Measurements from ENCODE around the gene SLC36A2.
A peak's percentile ranks its signal among the peaks of the same experiment; 100 is the strongest.

SLC36A2 gene

DNA sequence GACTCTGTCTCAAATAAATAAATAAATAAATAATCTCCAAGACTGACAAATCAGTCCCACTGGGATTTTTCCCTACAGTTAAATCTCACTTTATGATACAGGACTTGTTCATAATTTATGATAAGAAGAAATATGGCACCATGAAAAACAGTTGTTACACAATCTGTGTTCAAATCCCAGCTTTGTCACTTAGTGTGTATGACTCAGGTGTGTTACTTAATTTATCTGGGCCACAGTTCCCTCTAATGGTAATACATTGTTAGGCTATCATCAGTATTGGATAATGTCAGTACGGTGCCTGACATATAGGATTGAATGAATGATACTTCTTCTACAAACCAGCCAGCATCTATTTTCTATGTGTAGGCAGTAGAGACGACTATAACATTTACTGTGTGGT is 66.9 kb downstream of the SLC36A2 start:
- TF ChIP-seq, protein P1, sequence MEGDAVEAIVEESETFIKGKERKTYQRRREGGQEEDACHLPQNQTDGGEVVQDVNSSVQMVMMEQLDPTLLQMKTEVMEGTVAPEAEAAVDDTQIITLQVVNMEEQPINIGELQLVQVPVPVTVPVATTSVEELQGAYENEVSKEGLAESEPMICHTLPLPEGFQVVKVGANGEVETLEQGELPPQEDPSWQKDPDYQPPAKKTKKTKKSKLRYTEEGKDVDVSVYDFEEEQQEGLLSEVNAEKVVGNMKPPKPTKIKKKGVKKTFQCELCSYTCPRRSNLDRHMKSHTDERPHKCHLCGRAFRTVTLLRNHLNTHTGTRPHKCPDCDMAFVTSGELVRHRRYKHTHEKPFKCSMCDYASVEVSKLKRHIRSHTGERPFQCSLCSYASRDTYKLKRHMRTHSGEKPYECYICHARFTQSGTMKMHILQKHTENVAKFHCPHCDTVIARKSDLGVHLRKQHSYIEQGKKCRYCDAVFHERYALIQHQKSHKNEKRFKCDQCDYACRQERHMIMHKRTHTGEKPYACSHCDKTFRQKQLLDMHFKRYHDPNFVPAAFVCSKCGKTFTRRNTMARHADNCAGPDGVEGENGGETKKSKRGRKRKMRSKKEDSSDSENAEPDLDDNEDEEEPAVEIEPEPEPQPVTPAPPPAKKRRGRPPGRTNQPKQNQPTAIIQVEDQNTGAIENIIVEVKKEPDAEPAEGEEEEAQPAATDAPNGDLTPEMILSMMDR (IDR thresholded peaks at IDR 0.05; ENCODE audit: control insufficient read depth, extremely low read depth, insufficient read depth): no peak
- H3K4me3 ChIP-seq (ENCODE audit: low read depth, low read length): no peak overlapping the region
- no peak for DNase-seq (ENCODE audit: low read depth)

DNA sequence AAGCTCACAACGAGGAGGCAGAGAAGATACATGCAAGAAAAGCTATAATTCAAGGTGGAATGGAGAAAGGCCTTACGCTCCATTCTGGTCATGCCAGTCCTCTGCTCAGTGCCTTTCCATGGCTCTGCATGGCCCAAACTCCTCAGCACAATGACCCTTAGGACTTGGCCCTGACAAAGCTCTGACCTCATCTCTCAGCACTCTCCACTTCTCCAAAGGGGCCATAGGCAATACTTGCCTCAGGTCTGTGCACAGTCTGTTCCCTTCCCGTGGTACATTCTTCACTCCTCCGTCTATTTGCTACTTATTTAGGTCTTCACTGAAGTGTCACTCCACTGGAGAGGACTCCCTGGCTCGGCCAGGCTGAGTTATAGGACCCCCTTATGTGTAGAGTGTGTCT is 68.5 kb downstream of the SLC36A2 start:
- TF ChIP-seq, protein P1 (IDR thresholded peaks at IDR 0.05; ENCODE audit: control insufficient read depth, extremely low read depth, insufficient read depth): no peak
- no peak overlapping the region for H3K4me3 ChIP-seq (ENCODE audit: low read depth, low read length)
- no peak for DNase-seq (ENCODE audit: low read depth)

DNA sequence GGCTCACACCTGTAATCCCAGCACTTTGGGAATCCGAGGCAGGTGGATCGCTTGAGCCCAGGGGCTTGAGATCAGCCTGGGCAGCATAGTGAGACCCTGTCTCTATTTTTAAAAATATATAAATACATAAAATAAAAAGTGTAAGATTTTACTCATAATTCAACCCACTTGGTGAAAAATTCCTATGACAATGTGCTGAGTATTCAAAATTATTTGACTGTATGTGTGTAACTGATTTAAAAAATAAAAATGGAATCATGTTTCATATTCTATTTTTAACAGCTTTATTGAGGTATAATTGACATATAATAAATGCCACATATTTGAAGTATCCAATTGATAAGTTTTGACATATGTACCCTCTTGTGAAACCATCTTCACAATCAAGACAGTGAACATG is 71.6 kb downstream of the SLC36A2 start:
- no peak overlapping the region for H3K4me3 ChIP-seq (ENCODE audit: low read depth, low read length)
- TF ChIP-seq, protein P1 (IDR thresholded peaks at IDR 0.05; ENCODE audit: control insufficient read depth, extremely low read depth, insufficient read depth): no peak
- DNase-seq (ENCODE audit: low read depth): no peak

DNA sequence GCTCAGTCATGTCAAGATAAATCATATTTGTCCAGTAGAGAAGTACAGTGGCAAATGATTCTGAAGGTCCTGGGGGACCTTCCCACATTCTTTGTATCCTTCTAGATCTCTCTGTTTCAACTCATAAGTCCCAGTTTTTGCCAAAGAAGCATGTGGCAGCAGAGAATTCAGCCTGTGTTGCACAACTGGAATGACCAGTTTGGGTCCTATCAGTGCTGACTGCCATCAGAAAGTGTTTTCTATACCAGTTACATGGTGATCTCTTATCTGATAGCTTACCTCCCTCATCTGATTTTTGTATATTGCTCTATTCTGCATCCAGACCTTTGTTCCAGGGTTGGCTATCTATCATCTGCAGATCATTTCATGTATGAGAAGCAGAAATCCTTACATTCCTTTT is 72.7 kb downstream of the SLC36A2 start:
- peak; percentile 78 for DNase-seq (ENCODE audit: low read depth)
- no peak overlapping the region for H3K4me3 ChIP-seq (ENCODE audit: low read depth, low read length)
- TF ChIP-seq, protein P1 (IDR thresholded peaks at IDR 0.05; ENCODE audit: control insufficient read depth, extremely low read depth, insufficient read depth): no peak

DNA sequence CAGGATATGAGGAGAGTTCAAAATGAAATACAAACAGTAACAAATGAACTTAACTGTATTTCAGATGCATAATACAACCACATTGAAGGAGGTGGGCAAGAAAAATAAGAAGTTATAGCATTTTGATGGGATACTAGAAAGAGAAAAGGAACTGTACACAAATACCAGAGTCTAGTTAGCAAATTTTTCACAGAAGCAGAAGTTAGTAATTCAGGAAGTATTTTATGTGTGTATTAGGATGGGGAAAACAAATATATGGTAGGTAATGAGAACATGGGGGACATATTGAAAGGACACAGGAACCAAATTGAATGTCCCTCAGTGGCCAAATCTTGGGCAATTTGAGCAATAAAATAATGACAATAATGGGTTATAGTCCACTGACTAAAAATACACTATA is 76.0 kb downstream of the SLC36A2 start:
- TF ChIP-seq, protein P1 (IDR thresholded peaks at IDR 0.05; ENCODE audit: control insufficient read depth, extremely low read depth, insufficient read depth): no peak
- DNase-seq (ENCODE audit: low read depth): no peak
- no peak overlapping the region for H3K4me3 ChIP-seq (ENCODE audit: low read depth, low read length)

DNA sequence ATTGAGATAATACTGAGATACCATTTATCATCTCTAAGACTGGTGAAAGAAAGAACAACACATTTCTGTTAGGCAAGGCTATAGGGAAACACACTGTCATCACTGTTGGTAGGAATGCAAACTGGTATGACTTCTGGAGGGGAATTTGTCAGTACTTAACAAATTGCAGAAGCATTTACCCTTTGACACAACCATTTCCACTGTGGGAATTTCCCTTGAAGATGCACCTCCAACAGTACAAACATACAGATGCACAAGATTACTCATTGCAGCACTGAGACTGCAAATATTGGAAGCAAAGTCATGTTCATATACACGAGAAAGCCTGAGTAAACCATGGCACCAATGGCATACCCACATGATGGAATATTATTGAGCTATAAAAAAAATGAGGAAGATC is 76.8 kb downstream of the SLC36A2 start:
- no peak for DNase-seq (ENCODE audit: low read depth)
- TF ChIP-seq, protein P1 (IDR thresholded peaks at IDR 0.05; ENCODE audit: control insufficient read depth, extremely low read depth, insufficient read depth): no peak
- H3K4me3 ChIP-seq (ENCODE audit: low read depth, low read length): no peak overlapping the region

DNA sequence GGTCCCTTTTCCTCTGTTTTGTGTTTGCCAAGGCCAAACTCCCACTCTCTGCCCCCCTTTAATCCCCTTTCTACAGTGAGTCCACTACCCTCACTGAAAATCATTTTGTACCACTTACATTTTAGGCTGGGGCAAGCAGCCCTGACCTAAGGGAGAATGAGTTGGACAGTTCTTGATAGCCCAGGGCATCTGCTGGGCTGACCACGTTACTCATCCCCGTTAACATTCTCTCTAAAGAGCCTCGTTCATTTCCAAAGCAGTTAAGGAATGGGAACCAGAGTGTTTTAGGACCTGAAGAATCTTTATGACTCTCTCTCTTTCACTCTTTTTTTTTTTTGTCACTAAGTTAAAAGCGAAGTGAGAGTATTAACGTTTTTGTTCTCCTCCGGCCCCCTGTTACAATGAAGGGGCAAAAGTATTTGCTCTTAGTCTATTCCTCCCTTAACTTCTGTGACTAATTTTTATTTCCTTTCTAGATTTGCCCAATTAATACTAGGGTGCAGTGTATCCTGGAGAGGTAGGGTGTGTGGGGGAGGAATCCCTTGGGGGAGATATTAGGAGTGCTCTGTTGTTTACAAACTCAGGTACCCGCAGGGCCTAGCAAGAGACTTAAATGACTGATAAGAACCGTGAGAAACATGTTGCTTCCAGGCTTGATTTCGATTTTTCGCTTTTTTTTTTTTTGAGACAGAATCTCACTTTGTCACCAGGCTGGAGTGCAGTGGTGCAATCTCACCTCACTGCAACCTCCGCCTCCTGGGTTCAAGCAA is 79.7 kb downstream of the SLC36A2 start:
- H3K4me3 ChIP-seq (ENCODE audit: low read depth, low read length): no peak overlapping the region
- no peak for DNase-seq (ENCODE audit: low read depth)
- TF ChIP-seq, protein P1 (IDR thresholded peaks at IDR 0.05; ENCODE audit: control insufficient read depth, extremely low read depth, insufficient read depth): no peak
